MM.1S (cell line): Measurements from ENCODE around the gene FILIP1.

Experiments used
- DNase-seq: peaks from one replicate; pipeline ENCODE4 v3.0.0-alpha.2; 2015
- H2AFZ ChIP-seq: fragments of 300-600 bp; sonication (generic); 2 replicates; pipeline ENCODE4 v1.6.0; 2016; ENCODE audit warnings: antibody characterized with exemption, low read length
- H3F3A ChIP-seq: fragments of 300-600 bp; sonication (generic); 2 replicates; pipeline ENCODE4 v1.6.1; 2016; ENCODE audit warnings: mild to moderate bottlenecking, antibody characterized with exemption, low read length, moderate library complexity, mixed read lengths; ENCODE audit not compliant: insufficient read depth
- H3K27ac ChIP-seq: fragments of 300-600 bp; sonication (generic); 2 replicates; pipeline ENCODE4 v1.5.1; 2016; ENCODE audit warnings: mild to moderate bottlenecking, low read length
- H3K27me3 ChIP-seq: fragments of 300-600 bp; sonication (generic); replicated peaks from 2 replicates; pipeline ENCODE4 v1.6.0; 2016; ENCODE audit warnings: low read length; ENCODE audit not compliant: insufficient read depth
- H3K36me3 ChIP-seq: fragments of 300-600 bp; sonication (generic); replicated peaks from 2 replicates; pipeline ENCODE4 v1.6.1; 2016; ENCODE audit warnings: mild to moderate bottlenecking, low read length, mixed read lengths; ENCODE audit not compliant: insufficient read depth
- H3K4me1 ChIP-seq: fragments of 300-600 bp; sonication (generic); 2 replicates; pipeline ENCODE4 v1.6.1; 2016; ENCODE audit warnings: low read length, mixed read lengths
- H3K4me2 ChIP-seq: fragments of 300-600 bp; sonication (generic); 2 replicates; pipeline ENCODE4 v1.6.0; 2016; ENCODE audit warnings: low read depth, low read length
- H3K4me3 ChIP-seq: fragments of 300-600 bp; sonication (generic); 2 replicates; pipeline ENCODE4 v1.5.1; 2016; ENCODE audit warnings: low read length, mixed read lengths
- H3K79me2 ChIP-seq: fragments of 300-600 bp; sonication (generic); 2 replicates; pipeline ENCODE4 v1.6.1; 2016; ENCODE audit warnings: mixed run types, low read length, mixed read lengths
- H3K9ac ChIP-seq: fragments of 300-600 bp; sonication (generic); 2 replicates; pipeline ENCODE4 v1.6.1; 2016; ENCODE audit warnings: low read length, mixed read lengths
- H3K9me2 ChIP-seq: fragments of 300-600 bp; sonication (generic); replicated peaks from 2 replicates; pipeline ENCODE4 v1.6.1; 2016; ENCODE audit warnings: mild to moderate bottlenecking, low read length, mixed read lengths; ENCODE audit not compliant: insufficient read depth
- H3K9me3 ChIP-seq: fragments of 300-600 bp; sonication (generic); replicated peaks from 2 replicates; pipeline ENCODE4 v1.6.1; 2016; ENCODE audit warnings: mild to moderate bottlenecking, low read length, mixed read lengths; ENCODE audit not compliant: insufficient read depth
- H4K20me1 ChIP-seq: fragments of 300-600 bp; sonication (generic); 2 replicates; pipeline ENCODE4 v1.6.1; 2016; ENCODE audit warnings: mild to moderate bottlenecking, low read length, moderate library complexity, mixed read lengths; ENCODE audit not compliant: insufficient read depth
- CTCF ChIP-seq: fragments of 300-600 bp; sonication (generic); IDR thresholded peaks from 2 replicates; pipeline ENCODE4 v1.5.1; 2016; ENCODE audit warnings: antibody characterized with exemption, low read length, mixed read lengths
- EZH2 ChIP-seq: fragments of 300-600 bp; sonication (generic); optimal IDR thresholded peaks from 2 replicates; pipeline ENCODE3; 2017; ENCODE audit warnings: low read depth, mild to moderate bottlenecking, antibody characterized with exemption, low read length, mixed read lengths
- EZH2phosphoT487 ChIP-seq: fragments of 300-600 bp; sonication (generic); IDR thresholded peaks from 2 replicates; pipeline ENCODE4 v1.6.1; 2018; ENCODE audit warnings: antibody characterized with exemption, low read length

The FILIP1 gene

GRCh38 chr6:75331151-75331550 lies 162.4 kb downstream of the FILIP1 start:
- Histone ChIP-seq H3K4me3 (no peak overlapping the region), H2AFZ (no peak overlapping the region), H3F3A (no peaks in the 10 kb centered on the region), H3K79me2 (no peaks in the 10 kb centered on the region), H3K9ac (no peak overlapping the region), H3K4me2 (no peak overlapping the region), H3K27me3 (no peaks in the 10 kb centered on the region), H3K9me2 (no peaks in the 10 kb centered on the region), H4K20me1 (no peaks in the 10 kb centered on the region), H3K9me3 (no peaks in the 10 kb centered on the region), H3K27ac (no peak overlapping the region), H3K36me3 (no peaks in the 10 kb centered on the region), H3K4me1 (no peaks in the 10 kb centered on the region)
- TF ChIP-seq CTCF (no peak), EZH2phosphoT487 (no peak), EZH2 (no peak)
- no peak for DNase-seq

GRCh38 chr6:75329703-75330102 lies 163.9 kb downstream of the FILIP1 start:
- H3K4me1 ChIP-seq = no peaks in the 10 kb centered on the region
- no peak for DNase-seq
- no peak overlapping the region for H3K4me2 ChIP-seq
- no peaks in the 10 kb centered on the region for H3K9me3 ChIP-seq
- H3K4me3 ChIP-seq = no peak overlapping the region
- H3K79me2 ChIP-seq = no peaks in the 10 kb centered on the region
- no peaks in the 10 kb centered on the region for H3K9me2 ChIP-seq
- H3K36me3 ChIP-seq = no peaks in the 10 kb centered on the region
- H4K20me1 ChIP-seq = no peaks in the 10 kb centered on the region
- no peaks in the 10 kb centered on the region for H3K27me3 ChIP-seq
- TF ChIP-seq EZH2phosphoT487 = no peak
- no peak for TF ChIP-seq CTCF
- TF ChIP-seq EZH2 = no peak
- H2AFZ ChIP-seq = no peak overlapping the region
- no peak overlapping the region for H3K9ac ChIP-seq
- no peaks in the 10 kb centered on the region for H3F3A ChIP-seq
- no peak overlapping the region for H3K27ac ChIP-seq

GRCh38 chr6:75327807-75328206 lies 165.8 kb downstream of the FILIP1 start:
- H3K4me1 ChIP-seq = no peaks in the 10 kb centered on the region
- H3K4me2 ChIP-seq = no peak overlapping the region
- H3K4me3 ChIP-seq = no peak overlapping the region
- no peaks in the 10 kb centered on the region for H3K79me2 ChIP-seq
- H4K20me1 ChIP-seq = no peaks in the 10 kb centered on the region
- H3F3A ChIP-seq = no peaks in the 10 kb centered on the region
- no peaks in the 10 kb centered on the region for H3K27me3 ChIP-seq
- H3K9me2 ChIP-seq = no peaks in the 10 kb centered on the region
- H3K9ac ChIP-seq = no peak overlapping the region
- DNase-seq = no peak
- no peak overlapping the region for H2AFZ ChIP-seq
- no peak for TF ChIP-seq EZH2phosphoT487
- no peak for TF ChIP-seq CTCF
- no peak for TF ChIP-seq EZH2
- no peak overlapping the region for H3K27ac ChIP-seq
- no peaks in the 10 kb centered on the region for H3K9me3 ChIP-seq
- no peaks in the 10 kb centered on the region for H3K36me3 ChIP-seq
